H9 (cell line): ENCODE results near the gene SIGLEC5. TPM values are rescaled to one million over a fixed set of nuclear protein-coding genes. Genes with fewer than 3 reads are reported as not detected.

Experiments
- DNase-seq: peaks from one replicate; pipeline ENCODE4 v3.0.0-alpha.2; 2017
- H2AFZ ChIP-seq: one replicate; pipeline ENCODE4 v1.6.1; 2013; ENCODE audit warnings: mild to moderate bottlenecking, low read length, control low read depth, moderate library complexity
- H2AK5ac ChIP-seq: 2 replicates; pipeline ENCODE4 v1.6.1; 2013; ENCODE audit warnings: low read length, control low read depth, mixed read lengths; ENCODE audit not compliant: insufficient read length
- H2BK120ac ChIP-seq: one replicate; pipeline ENCODE4 v1.6.1; 2013; ENCODE audit warnings: low read depth, mild to moderate bottlenecking, low read length, control low read depth, inconsistent platforms; ENCODE audit not compliant: poor library complexity, severe bottlenecking
- H2BK12ac ChIP-seq: 2 replicates; pipeline ENCODE4 v1.6.1; 2013; ENCODE audit warnings: low read length, control low read depth, mixed read lengths, low read depth; ENCODE audit not compliant: insufficient read length
- H2BK15ac ChIP-seq: 2 replicates; pipeline ENCODE4 v1.6.1; 2013; ENCODE audit warnings: low read depth, low read length, control low read depth
- H2BK20ac ChIP-seq: one replicate; pipeline ENCODE4 v1.6.1; 2013; ENCODE audit warnings: low read depth, mild to moderate bottlenecking, low read length, control low read depth, inconsistent platforms; ENCODE audit not compliant: poor library complexity, severe bottlenecking
- H2BK5ac ChIP-seq: 2 replicates; pipeline ENCODE4 v1.6.1; 2013; ENCODE audit warnings: low read length, control low read depth, mixed read lengths; ENCODE audit not compliant: insufficient read length
- H3K14ac ChIP-seq: 2 replicates; pipeline ENCODE4 v1.6.1; 2013; ENCODE audit warnings: low read length, control low read depth; ENCODE audit not compliant: insufficient read depth
- H3K18ac ChIP-seq: 2 replicates; pipeline ENCODE4 v1.6.1; 2013; ENCODE audit warnings: low read depth, mild to moderate bottlenecking, mixed read lengths, low read length, control low read depth; ENCODE audit not compliant: insufficient read length
- H3K23ac ChIP-seq: 2 replicates; pipeline ENCODE4 v1.6.1; 2013; ENCODE audit warnings: low read length, control low read depth, mixed read lengths, low read depth; ENCODE audit not compliant: insufficient read length
- H3K23me2 ChIP-seq: 2 replicates; pipeline ENCODE4 v1.6.1; 2013; ENCODE audit warnings: low read depth, mild to moderate bottlenecking, mixed read lengths, low read length, control low read depth; ENCODE audit not compliant: insufficient read length, poor library complexity, severe bottlenecking
- H3K27ac ChIP-seq: 2 replicates; pipeline ENCODE4 v1.5.1; 2013; ENCODE audit warnings: low read length, control low read depth, mixed read lengths, low read depth; ENCODE audit not compliant: insufficient read length
- H3K27me3 ChIP-seq: 2 replicates; pipeline ENCODE4 v1.6.1; 2013; ENCODE audit warnings: low read length, control low read depth, inconsistent platforms; ENCODE audit not compliant: insufficient read depth
- H3K4ac ChIP-seq: 2 replicates; pipeline ENCODE4 v1.6.1; 2013; ENCODE audit warnings: low read depth, mild to moderate bottlenecking, control low read depth, inconsistent platforms, low read length, moderate library complexity
- H3K4me1 ChIP-seq: 2 replicates; pipeline ENCODE4 v1.6.1; 2013; ENCODE audit warnings: low read length, control low read depth, inconsistent platforms; ENCODE audit not compliant: insufficient read depth
- H3K4me2 ChIP-seq: 2 replicates; pipeline ENCODE4 v1.6.1; 2013; ENCODE audit warnings: low read length, control low read depth, mixed read lengths; ENCODE audit not compliant: insufficient read length, insufficient read depth
- H3K56ac ChIP-seq: 2 replicates; pipeline ENCODE4 v1.6.1; 2013; ENCODE audit warnings: low read depth, mild to moderate bottlenecking, mixed read lengths, low read length, control low read depth; ENCODE audit not compliant: insufficient read length
- H3K79me1 ChIP-seq: 2 replicates; pipeline ENCODE4 v1.6.1; 2013; ENCODE audit warnings: low read depth, mild to moderate bottlenecking, moderate library complexity, low read length, control low read depth, inconsistent platforms; ENCODE audit not compliant: insufficient read depth, poor library complexity, severe bottlenecking
- H3K79me2 ChIP-seq: 2 replicates; pipeline ENCODE4 v1.6.1; 2013; ENCODE audit warnings: low read length, control low read depth, inconsistent platforms; ENCODE audit not compliant: insufficient read depth
- H3K9ac ChIP-seq: 2 replicates; pipeline ENCODE4 v1.6.1; 2013; ENCODE audit warnings: low read length, control low read depth, mixed read lengths; ENCODE audit not compliant: insufficient read length; ENCODE audit errors: extremely low read depth
- H3K9me3 ChIP-seq: one replicate; pipeline ENCODE4 v1.6.1; 2013; ENCODE audit warnings: low read depth, low read length, inconsistent platforms; ENCODE audit not compliant: control insufficient read depth
- H3T11ph ChIP-seq: one replicate; pipeline ENCODE4 v1.6.1; 2013; ENCODE audit warnings: mild to moderate bottlenecking, low read length, control low read depth, inconsistent platforms
- H4K20me1 ChIP-seq: one replicate; pipeline ENCODE4 v1.6.1; 2013; ENCODE audit not compliant: control insufficient read depth, insufficient read length, insufficient read depth
- H4K5ac ChIP-seq: 2 replicates; pipeline ENCODE4 v1.6.1; 2013; ENCODE audit warnings: low read depth, mild to moderate bottlenecking, mixed read lengths, low read length, control low read depth; ENCODE audit not compliant: insufficient read length
- H4K8ac ChIP-seq: replicated peaks from 2 replicates; pipeline ENCODE4 v1.6.1; 2013; ENCODE audit warnings: low read length, control low read depth, mixed read lengths, low read depth; ENCODE audit not compliant: insufficient read length
- H4K91ac ChIP-seq: 2 replicates; pipeline ENCODE4 v1.6.1; 2013; ENCODE audit warnings: low read depth, mild to moderate bottlenecking, moderate library complexity, mixed read lengths, low read length, control low read depth; ENCODE audit not compliant: insufficient read length
- H3K27ac Mint-ChIP-seq, 3 experiments: 2 replicates in 2 of 3; 3 replicates in 1 of 3; pipeline ENCODE4 v1.8.0; 2020 to 2021; ENCODE audit warnings: mixed read lengths in 3 of 3, mild to moderate bottlenecking in 1 of 3, moderate library complexity in 1 of 3
- H3K27me3 Mint-ChIP-seq: 2 replicates; pipeline ENCODE4 v1.8.0; 2021; ENCODE audit warnings: low read depth, mild to moderate bottlenecking, moderate library complexity, mixed read lengths
- H3K36me3 Mint-ChIP-seq, 3 experiments: 2 replicates in 2 of 3; 3 replicates in 1 of 3; pipeline ENCODE4 v1.8.0; 2020 to 2021; ENCODE audit warnings: low read depth in 3 of 3, mixed read lengths in 3 of 3; ENCODE audit not compliant: insufficient read depth in 1 of 3
- H3K4me1 Mint-ChIP-seq, 2 experiments: 2 replicates each; pipeline ENCODE4 v1.8.0; 2020; ENCODE audit warnings: mixed read lengths in 2 of 2
- H3K4me3 Mint-ChIP-seq, 2 experiments: 2 replicates in 1 of 2; 3 replicates in 1 of 2; pipeline ENCODE4 v1.8.0; 2020 to 2021; ENCODE audit warnings: mild to moderate bottlenecking in 2 of 2, mixed read lengths in 2 of 2, moderate library complexity in 1 of 2
- H3K9me3 Mint-ChIP-seq, 2 experiments: 2 replicates in 1 of 2; 3 replicates in 1 of 2; pipeline ENCODE4 v1.8.0; 2020; ENCODE audit warnings: mild to moderate bottlenecking in 2 of 2, mixed read lengths in 2 of 2, moderate library complexity in 1 of 2
- WGBS: extraction: QIAGEN DNeasy Blood & Tissue Kit; methylation state at CpG from one replicate; pipeline ENCODE4 v1.1.7; 2013; ENCODE audit warnings: missing lambda C conversion rate, low lambda C conversion rate, mixed read lengths; ENCODE audit not compliant: insufficient read length; ENCODE audit errors: extremely low coverage; 5-methylcytosine and 5-hydroxymethylcytosine counted together
- total RNA-seq: library from RNA; stranded (reverse); gene quantifications from 2 replicates; pipeline ENCODE4 v1.2.1, GENCODE V29; 2021
- TF ChIP-seq, protein P1 (sequence below): fragments of 200-600 bp; sonication (generic); conservative IDR thresholded peaks from 3 replicates; pipeline ENCODE4 v1.8.0; 2021; ENCODE audit warnings: antibody characterized with exemption, mild to moderate bottlenecking

Gene SIGLEC5
- total RNA-seq, 1 experiment from 2014 or later = not detected

GRCh38 chr19:51586799-51587198, 43.4 kb downstream of the SIGLEC5 start:
- H3K27ac ChIP-seq = no peak overlapping the region
- H3T11ph ChIP-seq = no peak overlapping the region
- Mint-ChIP-seq H3K4me1 (no peaks in the 10 kb centered on the region), H3K36me3 (peaks cover 55 to 75% (median 62%) of the 10 kb centered on the region in 3 experiments), H3K4me3 (no peak overlapping the region), H3K27ac (no peak overlapping the region), H3K27me3 (no peaks in the 10 kb centered on the region; the same call in 1 of the 2 replicates), H3K9me3 (peaks cover 31 to 46% of the 10 kb centered on the region in 2 experiments)
- no peak for DNase-seq
- no peaks in the 10 kb centered on the region for H3K79me1 ChIP-seq
- no peak overlapping the region for H3K9ac ChIP-seq
- peaks cover 18% of the 10 kb centered on the region for H3K9me3 ChIP-seq
- H3K27me3 ChIP-seq = no peaks in the 10 kb centered on the region
- no peak overlapping the region for H4K91ac ChIP-seq
- no peak overlapping the region for H2BK5ac ChIP-seq
- no peak overlapping the region for H3K56ac ChIP-seq
- H3K18ac ChIP-seq = no peak overlapping the region
- H2BK120ac ChIP-seq = no peak overlapping the region
- no peaks in the 10 kb centered on the region for H3K23me2 ChIP-seq
- no peak overlapping the region for H2BK12ac ChIP-seq
- no peak overlapping the region for H4K8ac ChIP-seq
- no peak overlapping the region for H2BK15ac ChIP-seq
- TF ChIP-seq, protein P1, sequence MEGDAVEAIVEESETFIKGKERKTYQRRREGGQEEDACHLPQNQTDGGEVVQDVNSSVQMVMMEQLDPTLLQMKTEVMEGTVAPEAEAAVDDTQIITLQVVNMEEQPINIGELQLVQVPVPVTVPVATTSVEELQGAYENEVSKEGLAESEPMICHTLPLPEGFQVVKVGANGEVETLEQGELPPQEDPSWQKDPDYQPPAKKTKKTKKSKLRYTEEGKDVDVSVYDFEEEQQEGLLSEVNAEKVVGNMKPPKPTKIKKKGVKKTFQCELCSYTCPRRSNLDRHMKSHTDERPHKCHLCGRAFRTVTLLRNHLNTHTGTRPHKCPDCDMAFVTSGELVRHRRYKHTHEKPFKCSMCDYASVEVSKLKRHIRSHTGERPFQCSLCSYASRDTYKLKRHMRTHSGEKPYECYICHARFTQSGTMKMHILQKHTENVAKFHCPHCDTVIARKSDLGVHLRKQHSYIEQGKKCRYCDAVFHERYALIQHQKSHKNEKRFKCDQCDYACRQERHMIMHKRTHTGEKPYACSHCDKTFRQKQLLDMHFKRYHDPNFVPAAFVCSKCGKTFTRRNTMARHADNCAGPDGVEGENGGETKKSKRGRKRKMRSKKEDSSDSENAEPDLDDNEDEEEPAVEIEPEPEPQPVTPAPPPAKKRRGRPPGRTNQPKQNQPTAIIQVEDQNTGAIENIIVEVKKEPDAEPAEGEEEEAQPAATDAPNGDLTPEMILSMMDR = no peak
- H2AFZ ChIP-seq = no peak overlapping the region
- no CpG with 5 or more reads among the region's 4 CpGs for WGBS
- H3K4ac ChIP-seq = no peak overlapping the region
- H3K14ac ChIP-seq = no peak overlapping the region
- no peak overlapping the region for H2BK20ac ChIP-seq
- H2AK5ac ChIP-seq = no peak overlapping the region
- H3K4me1 ChIP-seq = no peaks in the 10 kb centered on the region
- no peaks in the 10 kb centered on the region for H4K20me1 ChIP-seq
- H3K4me2 ChIP-seq = no peak overlapping the region
- H3K23ac ChIP-seq = no peak overlapping the region
- H3K79me2 ChIP-seq = no peaks in the 10 kb centered on the region
- H4K5ac ChIP-seq = no peak overlapping the region
